Suprapubic skin (tissue), 4 donors: ENCODE results near the gene CYTIP.

Experiments
- CTCF ChIP-seq, 2 donors: fragments of 200-600 bp in 1 of 2; fragments of 450-650 bp in 1 of 2; sonication (generic) in 1 of 2; IDR thresholded peaks; one replicate each; pipeline ENCODE4 v1.5.1; 2016 to 2019; ENCODE audit warnings: antibody characterized with exemption in 2 of 2, mild to moderate bottlenecking in 1 of 2, moderate library complexity in 1 of 2
- EP300 ChIP-seq: sonication (generic); formaldehyde crosslinking; IDR thresholded peaks from one replicate; pipeline ENCODE4 v1.6.1; 2017; ENCODE audit warnings: antibody characterized with exemption
- POLR2A ChIP-seq, 2 donors: fragments of 450-650 bp; IDR thresholded peaks; one replicate each; pipeline ENCODE4 v1.6.1; 2017; ENCODE audit warnings: antibody characterized with exemption in 2 of 2, mild to moderate bottlenecking in 2 of 2, moderate library complexity in 2 of 2
- POLR2AphosphoS5 ChIP-seq, 3 donors: sonication (generic); formaldehyde crosslinking; IDR thresholded peaks; one replicate each; pipeline ENCODE4 v1.6.1; 2017; ENCODE audit warnings: antibody characterized with exemption in 3 of 3

- no peak for TF ChIP-seq CTCF (IDR thresholded peaks at IDR 0.05)
- TF ChIP-seq EP300 = no peak
- TF ChIP-seq POLR2A (IDR thresholded peaks at IDR 0.05) = no peak
- TF ChIP-seq POLR2AphosphoS5 (IDR thresholded peaks at IDR 0.05) = no peak
These were observed 17.4 kb downstream of the CYTIP start for GRCh38 chr2:157426477-157426994.
